Testis (tissue), 2 donors: ENCODE data around the gene ERC2.

Experiments
- CTCF ChIP-seq, 3 experiments: fragments of 450-650 bp in 2 of 3; fragments of 200-600 bp in 1 of 3; sonication (generic) in 1 of 3; IDR thresholded peaks; one replicate each; pipeline ENCODE4 v1.5.1; 2016 to 2019; ENCODE audit warnings: antibody characterized with exemption in 3 of 3, mild to moderate bottlenecking in 2 of 3, moderate library complexity in 1 of 3
- POLR2A ChIP-seq: fragments of 450-650 bp; IDR thresholded peaks from one replicate; pipeline ENCODE4 v1.6.1; 2017; ENCODE audit warnings: antibody characterized with exemption, mild to moderate bottlenecking, moderate library complexity

GRCh38 chr3:56356808-56357207, 111.5 kb downstream of the ERC2 start:
- TF ChIP-seq CTCF (IDR thresholded peaks at IDR 0.05), result no peak
- no peak for TF ChIP-seq POLR2A
